Embryonic facial prominence (tissue), 1 donor: ENCODE results near the gene TMEM239.
"Not testable (repeated sequence)": the region's sequence is repeated elsewhere in the genome, so short reads cannot be mapped to it uniquely, and the experiment has no call there.

Source experiments
- DNase-seq: peaks from one replicate; pipeline ENCODE4 v3.0.0-alpha.2; 2016; ENCODE audit errors: extremely low spot score

The TMEM239 gene

GRCh38 chr20:2816030-2816582 is at the start of gene TMEM239:
Gene TMEM239, plus strand, starts transcription at chr20:2816364. Its CDS starts 191 bp downstream, at chr20:2816555.
- no peak for DNase-seq

- no peak for DNase-seq
These were observed 48.2 kb upstream of the TMEM239 start for GRCh38 chr20:2767768-2768631.

DNA sequence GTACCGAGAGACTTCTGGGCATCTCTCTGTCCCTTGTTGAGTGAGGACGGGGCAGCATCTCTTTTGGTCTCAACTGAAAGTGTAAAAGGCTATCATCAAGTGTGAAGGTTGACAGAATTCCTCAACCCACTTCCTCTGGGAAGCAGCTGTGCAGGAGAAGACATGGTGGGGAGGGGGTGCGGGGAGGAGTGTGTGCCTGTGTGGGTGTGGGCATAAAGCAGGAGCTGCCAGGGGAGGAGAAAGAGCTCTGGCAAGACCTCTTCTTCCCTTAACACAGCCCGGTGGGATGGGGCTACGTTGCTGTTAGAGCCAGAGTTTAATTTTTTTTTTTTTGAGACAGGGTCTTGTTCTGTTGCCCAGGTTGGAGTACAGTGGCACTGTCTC is 47.5 kb upstream of the TMEM239 start:
- no peak for DNase-seq

- DNase-seq, result not testable (repeated sequence)
These were observed 46.1 kb upstream of the TMEM239 start for GRCh38 chr20:2770091-2770490.

DNA sequence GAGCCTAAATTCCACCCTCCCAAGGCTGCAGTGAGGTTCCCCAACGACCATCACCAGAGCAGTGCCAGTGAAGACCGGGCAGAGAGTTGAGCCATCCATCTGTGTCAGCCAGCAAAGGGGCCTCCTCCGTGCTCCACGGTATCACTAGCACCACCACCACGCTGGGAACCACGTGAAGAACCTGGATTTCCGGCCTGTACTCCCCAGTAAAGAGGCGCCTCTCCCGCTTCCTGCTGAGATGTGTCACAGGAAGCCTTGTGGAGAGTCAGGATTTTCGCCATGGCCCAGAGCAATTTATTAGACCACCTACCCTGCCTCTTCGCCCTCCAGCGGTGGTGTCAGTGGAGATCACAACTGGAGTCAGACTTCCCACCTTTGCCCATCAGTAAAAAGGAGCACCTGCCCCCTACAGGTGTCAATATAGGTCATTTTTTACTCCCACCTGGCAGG is 44.5 kb upstream of the TMEM239 start:
- no peak for DNase-seq

GRCh38 chr20:2773812-2774211 is 42.4 kb upstream of the TMEM239 start:
- no peak for DNase-seq

GRCh38 chr20:2775139-2775538 is 41.0 kb upstream of the TMEM239 start:
- no peak for DNase-seq

DNA sequence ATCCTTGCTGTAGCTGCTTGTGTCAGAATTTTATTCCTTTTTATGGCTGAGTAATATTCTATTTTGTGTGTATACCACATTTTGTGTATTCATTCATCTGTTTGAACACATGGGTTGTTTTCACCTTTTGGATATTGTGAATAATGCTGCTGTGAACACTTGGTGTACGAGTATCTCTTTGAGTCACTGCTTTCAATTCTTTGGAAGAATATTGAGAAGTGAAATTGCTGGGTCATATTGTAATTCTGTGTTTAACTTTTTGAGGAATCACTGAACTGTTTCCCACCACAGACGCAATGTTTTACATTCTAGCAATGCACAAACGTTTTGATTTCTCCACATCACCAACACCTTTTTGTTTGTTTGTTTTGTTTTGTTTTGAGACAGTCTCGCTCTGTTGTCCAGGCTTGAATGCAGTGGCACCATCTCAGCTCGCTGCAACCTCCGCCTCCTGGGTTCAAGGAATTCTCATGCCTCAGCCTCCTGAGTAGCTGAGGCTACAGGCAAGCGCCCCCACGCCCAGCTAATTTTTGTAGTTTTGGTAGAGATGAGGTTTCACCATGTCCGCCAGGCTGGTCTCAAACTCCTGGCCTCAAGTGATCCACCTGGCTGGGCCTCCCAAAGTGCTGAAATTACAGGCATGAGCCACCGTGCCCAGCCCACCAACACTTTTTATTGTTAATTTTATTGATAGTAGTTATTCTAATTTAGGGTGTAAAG is 37.4 kb upstream of the TMEM239 start:
- DNase-seq, result no peak

DNA sequence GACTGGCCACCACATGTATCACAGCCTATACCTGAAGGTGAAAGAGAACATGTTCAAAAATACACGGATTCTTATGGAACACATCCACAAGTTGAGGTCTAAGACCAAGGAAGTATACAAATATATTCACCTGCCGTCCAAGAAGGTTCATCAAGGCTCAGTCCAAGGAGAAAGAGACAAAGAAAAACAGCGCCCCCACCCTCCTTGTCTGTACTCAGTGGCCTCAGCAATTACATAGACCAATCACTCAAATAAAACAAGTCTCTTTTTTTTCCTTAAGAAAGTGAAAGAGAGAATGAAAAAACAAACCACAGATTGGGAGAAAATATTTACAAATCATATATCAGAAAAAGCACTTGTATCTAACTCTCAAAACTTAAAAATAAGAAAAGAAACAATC is 35.2 kb upstream of the TMEM239 start:
- DNase-seq, result no peak

DNA sequence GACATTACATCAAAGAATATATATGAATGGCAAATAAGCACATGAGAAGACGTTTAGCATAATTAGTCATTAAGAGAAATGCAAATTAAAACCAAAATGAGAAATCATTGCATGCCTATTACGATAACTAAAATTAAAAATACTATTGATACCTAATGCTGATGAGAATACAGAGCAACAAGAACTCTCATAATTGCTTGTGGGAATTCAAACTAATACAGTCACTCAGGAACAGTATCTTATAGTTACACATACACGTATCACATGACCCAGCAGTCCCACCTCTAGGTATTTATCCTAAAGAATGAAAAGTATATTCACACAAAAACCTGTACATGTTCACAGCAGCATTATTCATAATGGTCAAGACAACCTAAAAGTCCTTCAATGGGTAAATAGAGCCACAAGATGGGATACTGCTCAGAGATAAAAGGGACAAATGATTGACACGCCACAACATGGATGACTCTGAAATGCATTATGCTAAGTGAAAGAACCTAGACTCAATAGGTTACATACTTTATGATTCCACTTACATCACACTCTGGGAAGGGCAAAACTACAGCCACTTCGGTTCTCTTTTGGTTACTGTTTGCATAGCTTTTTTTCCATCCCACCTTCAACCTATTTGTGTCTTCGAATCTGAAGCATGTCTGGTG is 32.1 kb upstream of the TMEM239 start:
- no peak for DNase-seq

DNA sequence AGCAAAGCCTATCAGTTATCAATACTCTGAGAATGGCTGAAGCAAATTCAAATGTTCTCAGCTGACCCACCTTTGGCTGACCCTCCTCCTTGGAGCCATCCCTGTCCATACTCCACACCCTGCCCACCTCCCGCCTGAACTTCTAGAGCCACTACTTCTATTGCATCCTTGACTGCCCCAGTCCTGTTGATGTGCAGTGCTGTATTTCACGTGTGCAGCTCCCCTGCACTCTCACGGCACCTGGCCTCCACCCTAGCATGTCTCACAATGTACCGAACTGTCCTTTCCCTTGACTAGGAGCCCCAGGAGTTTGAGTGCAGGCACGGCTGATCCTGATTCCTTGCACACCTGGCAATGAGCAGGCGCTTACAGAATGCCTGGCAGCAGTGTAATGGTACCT is 22.7 kb upstream of the TMEM239 start:
- no peak for DNase-seq

DNA sequence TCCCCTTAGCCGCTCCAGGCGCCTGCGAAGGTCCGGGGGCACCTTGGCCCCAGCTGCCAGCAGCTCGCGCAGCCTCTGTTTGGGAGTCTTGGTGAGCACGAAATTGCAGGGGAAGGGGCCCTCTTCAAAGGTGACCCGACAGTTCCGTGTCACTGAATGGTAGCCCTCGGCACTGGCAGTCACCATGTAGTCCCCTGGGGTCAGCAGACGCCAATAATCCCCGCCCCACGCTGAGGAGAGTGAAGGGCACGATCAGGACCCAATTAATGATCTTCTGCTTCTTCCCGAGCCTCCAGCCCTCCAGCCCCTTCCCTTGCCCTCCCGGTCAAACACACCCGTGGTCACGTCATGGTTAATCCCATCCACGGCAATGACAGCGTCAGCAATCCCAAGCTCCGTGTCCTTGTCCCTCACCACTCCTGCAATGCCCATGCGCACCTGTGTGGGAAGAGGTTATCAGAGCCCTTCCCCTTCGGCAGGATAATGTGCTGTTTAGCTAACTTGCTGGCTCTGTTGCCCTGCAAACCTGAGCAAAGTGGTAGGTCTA is 21.9 kb upstream of the TMEM239 start:
- DNase-seq, result no peak

DNA sequence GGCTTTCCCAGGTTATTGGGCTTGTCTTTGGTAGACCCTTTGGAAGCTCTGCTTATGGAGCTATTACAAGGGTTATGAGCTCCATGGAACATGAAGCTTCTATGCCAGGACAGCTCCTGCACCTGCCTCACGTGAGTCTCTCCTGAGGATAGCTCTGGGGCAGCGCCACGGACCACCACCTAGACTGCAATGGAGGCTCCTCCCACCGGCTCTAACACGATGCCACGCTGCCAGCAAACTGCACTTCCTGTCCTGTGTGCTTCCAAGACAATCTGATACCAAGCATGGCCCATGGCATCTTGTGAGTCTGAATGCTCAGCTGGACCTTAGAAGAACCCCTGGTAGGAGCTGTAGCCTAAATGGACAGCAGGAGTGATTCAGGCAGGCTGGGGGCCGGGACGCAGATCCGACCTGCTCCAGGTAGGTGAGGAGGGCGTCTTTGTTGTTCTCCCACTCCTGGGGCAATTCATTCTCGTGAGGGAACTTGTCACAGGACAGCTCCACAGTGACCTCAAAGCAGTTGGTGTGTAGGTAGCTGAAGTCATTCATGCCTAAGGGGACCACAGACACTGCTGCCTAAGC is 21.2 kb upstream of the TMEM239 start:
- DNase-seq, result no peak

DNA sequence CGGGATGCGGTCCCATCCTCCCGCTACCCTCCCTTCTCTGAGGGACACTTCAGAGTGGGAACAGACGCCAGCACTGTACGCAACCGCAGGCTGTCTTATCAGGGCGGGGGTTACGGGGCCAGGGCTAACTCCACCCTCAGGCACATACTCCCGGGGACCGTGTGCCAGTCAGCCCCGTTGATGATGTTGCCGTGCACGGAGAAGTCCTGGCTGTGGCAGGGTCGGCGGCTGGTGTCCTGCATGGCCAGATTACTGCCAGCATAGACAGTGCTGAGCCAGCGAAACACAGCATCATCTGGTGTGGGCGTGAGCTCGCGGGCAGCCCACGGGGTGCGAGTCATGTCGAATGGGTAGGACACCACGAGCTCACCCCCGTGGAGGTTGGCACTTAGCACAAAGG is 20.7 kb upstream of the TMEM239 start:
- DNase-seq, result no peak

GRCh38 chr20:2796011-2796660 is 20.0 kb upstream of the TMEM239 start:
- no peak for DNase-seq

- DNase-seq, result no peak
These were observed 18.8 kb upstream of the TMEM239 start for GRCh38 chr20:2797136-2797983.

DNA sequence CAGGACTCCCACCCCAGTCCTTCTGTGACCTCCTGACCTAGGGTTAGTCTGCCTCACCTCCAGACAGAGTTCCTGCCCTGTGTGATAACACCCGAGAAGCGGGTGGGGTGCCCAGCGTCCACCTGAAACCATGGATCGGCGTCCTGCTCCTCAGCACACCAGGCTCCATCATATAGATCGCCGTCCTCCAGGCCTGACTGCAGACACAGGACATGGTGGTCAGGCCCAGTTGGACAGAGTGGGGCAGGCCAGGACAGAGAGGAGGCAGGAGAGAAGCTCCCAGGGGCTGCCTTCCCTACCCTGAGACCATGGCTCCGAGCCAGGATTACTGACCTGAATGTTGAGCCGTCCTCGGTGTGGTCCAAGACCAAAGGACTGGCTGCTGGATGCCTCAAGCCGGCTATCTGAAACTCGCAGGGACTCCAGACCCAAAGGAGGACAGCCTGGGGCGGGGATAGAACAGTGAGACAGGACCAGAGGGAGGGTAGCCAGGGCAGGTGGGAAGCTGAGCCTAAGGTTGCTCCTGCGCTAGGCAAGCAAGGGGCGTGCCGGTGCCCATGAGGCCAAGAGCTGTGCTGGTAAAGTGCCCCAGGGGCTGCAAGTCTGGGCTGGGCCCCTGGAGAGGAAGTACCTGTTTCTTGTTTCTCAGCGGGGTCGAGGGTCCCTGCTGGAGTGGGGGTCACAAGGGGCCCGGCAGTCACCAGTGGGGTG is 17.9 kb upstream of the TMEM239 start:
- DNase-seq, result no peak

DNA sequence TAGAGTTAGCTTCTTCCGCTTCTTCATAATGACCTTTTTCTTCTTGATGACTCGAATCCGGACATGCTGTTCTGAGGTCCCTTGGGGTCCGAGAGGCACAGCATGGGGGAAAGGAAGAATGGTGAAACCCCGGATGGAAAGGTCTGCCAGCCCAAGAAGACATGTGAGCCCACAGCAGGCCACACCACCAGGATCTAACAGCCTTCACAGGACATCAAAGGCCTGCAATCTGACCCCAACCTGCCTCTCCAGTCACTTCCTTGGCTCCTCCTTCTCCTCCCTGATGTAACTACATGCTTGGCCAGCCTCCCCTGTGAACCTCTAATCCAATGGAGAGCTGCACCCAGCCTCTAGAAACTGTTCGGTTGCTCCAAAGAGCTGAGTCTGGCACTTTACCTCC is 17.4 kb upstream of the TMEM239 start:
- no peak for DNase-seq

DNA sequence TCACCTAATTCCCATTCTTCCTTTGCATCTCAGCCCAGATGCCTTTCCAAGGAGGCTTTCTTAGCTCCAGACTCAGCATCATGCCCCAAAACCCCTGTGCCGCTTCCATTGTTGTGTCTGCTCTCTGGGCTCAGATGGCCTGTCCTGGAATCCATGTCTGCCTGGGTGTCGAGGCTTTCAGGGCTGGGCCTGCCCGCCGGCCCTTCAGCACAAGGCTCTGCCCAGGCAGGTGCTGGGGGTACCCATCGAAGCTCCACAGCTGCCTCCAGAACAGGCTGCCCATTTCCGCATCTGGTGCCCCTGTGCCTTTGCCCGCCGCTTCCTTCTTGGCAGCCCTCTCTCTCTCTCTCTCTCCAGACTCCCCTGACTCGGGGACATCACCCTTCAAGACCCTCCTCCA is 16.9 kb upstream of the TMEM239 start:
- no peak for DNase-seq
